HepG2 (cell line): ENCODE measurements around the gene HSD3B7. TPM values are rescaled to one million over a fixed set of nuclear protein-coding genes. Genes with fewer than 3 reads are reported as not detected.

Experiments
- ATF7 ChIP-seq, 2 experiments: fragments of 450-650 bp in 1 of 2; sonication (generic) in 1 of 2; formaldehyde crosslinking in 1 of 2; IDR thresholded peaks; 2 replicates each; pipeline versions ENCODE4 v1.4.0 to v1.6.1; 2016 to 2020; ENCODE audit warnings: antibody characterized with exemption in 1 of 2, mild to moderate bottlenecking in 1 of 2, missing genetic modification reagents in 1 of 2
- HINFP ChIP-seq: sonication (generic); formaldehyde crosslinking; IDR thresholded peaks from 2 replicates; pipeline ENCODE4 v1.4.0; 2020; ENCODE audit warnings: low read depth, mild to moderate bottlenecking, missing genetic modification reagents
- HOXA3 ChIP-seq: sonication (generic); formaldehyde crosslinking; IDR thresholded peaks from 2 replicates; pipeline ENCODE4 v1.5.0; 2020; ENCODE audit warnings: missing genetic modification reagents
- JUNB ChIP-seq: sonication (generic); formaldehyde crosslinking; IDR thresholded peaks from 2 replicates; pipeline ENCODE4 v1.8.0; 2022; ENCODE audit warnings: missing genetic modification reagents, mild to moderate bottlenecking, borderline replicate concordance
- KMT2A ChIP-seq: sonication (generic); formaldehyde crosslinking; IDR thresholded peaks from 2 replicates; pipeline ENCODE4 v1.4.0; 2020; ENCODE audit warnings: missing genetic modification reagents
- MBNL3 ChIP-seq: fragments of 250-450 bp; sonication (Bioruptor Pico); conservative IDR thresholded peaks from 2 replicates; pipeline ENCODE4 v1.8.0; 2022; ENCODE audit warnings: mild to moderate bottlenecking, inconsistent platforms
- NR0B2 ChIP-seq: sonication (generic); formaldehyde crosslinking; IDR thresholded peaks from 2 replicates; pipeline ENCODE4 v1.4.0; 2020; ENCODE audit warnings: mild to moderate bottlenecking, missing genetic modification reagents
- PLSCR1 ChIP-seq: sonication (generic); formaldehyde crosslinking; IDR thresholded peaks from 2 replicates; pipeline ENCODE4 v1.5.0; 2020; ENCODE audit warnings: missing genetic modification reagents, mild to moderate bottlenecking, borderline replicate concordance
- POLR2AphosphoS2 ChIP-seq: IDR thresholded peaks from 2 replicates; pipeline ENCODE4 v1.6.1; 2011; ENCODE audit warnings: low read depth, low read length, improper control_type of control experiment
- PREB ChIP-seq: sonication (generic); formaldehyde crosslinking; IDR thresholded peaks from 2 replicates; pipeline ENCODE4 v1.4.0; 2020; ENCODE audit warnings: missing genetic modification reagents
- SALL1 ChIP-seq: sonication (generic); formaldehyde crosslinking; IDR thresholded peaks from 2 replicates; pipeline ENCODE4 v1.8.0; 2022; ENCODE audit warnings: mild to moderate bottlenecking, missing genetic modification reagents
- SNAPC5 ChIP-seq: sonication (generic); formaldehyde crosslinking; IDR thresholded peaks from 2 replicates; pipeline ENCODE4 v1.8.1; 2023; ENCODE audit warnings: mild to moderate bottlenecking, missing genetic modification reagents, borderline replicate concordance
- ZBTB46 ChIP-seq: sonication (generic); formaldehyde crosslinking; IDR thresholded peaks from 2 replicates; pipeline ENCODE4 v1.4.0; 2020; ENCODE audit warnings: mild to moderate bottlenecking, missing genetic modification reagents, borderline replicate concordance
- ZNF567 ChIP-seq: sonication (generic); formaldehyde crosslinking; IDR thresholded peaks from 2 replicates; pipeline ENCODE4 v1.8.1; 2023; ENCODE audit warnings: mild to moderate bottlenecking, missing genetic modification reagents, borderline replicate concordance
- ZNF580 ChIP-seq: IDR thresholded peaks from 2 replicates; pipeline ENCODE4 v1.6.1; 2016; ENCODE audit warnings: low read depth, borderline replicate concordance
- ZNF704 ChIP-seq: sonication (generic); formaldehyde crosslinking; IDR thresholded peaks from 2 replicates; pipeline ENCODE4 v1.8.1; 2023; ENCODE audit warnings: mild to moderate bottlenecking, inconsistent platforms, moderate library complexity, missing genetic modification reagents, borderline replicate concordance
- ZNF766 ChIP-seq: sonication (generic); formaldehyde crosslinking; IDR thresholded peaks from 2 replicates; pipeline ENCODE4 v1.5.0; 2020; ENCODE audit warnings: missing genetic modification reagents, borderline replicate concordance
- ZNF772 ChIP-seq: sonication (generic); formaldehyde crosslinking; IDR thresholded peaks from 2 replicates; pipeline ENCODE4 v1.5.0; 2020; ENCODE audit warnings: mild to moderate bottlenecking, missing genetic modification reagents
- ZNF790 ChIP-seq: sonication (generic); formaldehyde crosslinking; IDR thresholded peaks from 2 replicates; pipeline ENCODE4 v1.8.0; 2022; ENCODE audit warnings: missing genetic modification reagents, mild to moderate bottlenecking, borderline replicate concordance
- ZNF878 ChIP-seq: sonication (generic); formaldehyde crosslinking; IDR thresholded peaks from 2 replicates; pipeline ENCODE4 v1.8.1; 2023; ENCODE audit warnings: mild to moderate bottlenecking, missing genetic modification reagents, moderate library complexity
- polyA plus RNA-seq, 8 experiments: library from polyadenylated mRNA; depleted of rRNA in 3 of 8; stranded (reverse) in 7 of 8; unstranded in 1 of 8; fragments of >200 nt; fragmentation: Illumina TruSeq in 4 of 8; extraction: Trizol in 4 of 8; gene quantifications; 2 replicates each; pipeline versions ENCODE4 v1.2.1 to v1.2.3, GENCODE V29; 2011 to 2016; ENCODE audit warnings: low read depth in 4 of 8, missing spikeins in 1 of 8, mixed read lengths in 1 of 8; ENCODE audit not compliant: insufficient read depth in 1 of 8
- total RNA-seq, 5 experiments: library from RNA; depleted of rRNA; stranded (reverse); fragments of >200 nt; fragmentation: Illumina TruSeq; extraction: Trizol; gene quantifications; 2 replicates each; pipeline ENCODE4 v1.2.3, GENCODE V29; 2016; ENCODE audit warnings: low read depth in 1 of 5

The HSD3B7 gene
- total and polyA plus RNA-seq, 2 of the 13 experiments (the other 11 are each of a cell fraction or from before 2014, with no cell fraction given): 32.9 to 69.7 TPM

- TF ChIP-seq ZNF580 (no peak; the same call in 1 of the 2 replicates), SNAPC5 (0 out of 2 replicates have a peak, but pooled peaks have one; percentile 23), ZBTB46 (CRISPR knock-in tag) (no peak), HINFP (CRISPR knock-in tag) (peak; percentile 42; the same call in 1 of the 2 replicates), KMT2A (peak; percentile 61; the same call in 1 of the 2 replicates), NR0B2 (peak; percentile 33; the same call in 1 of the 2 replicates), MBNL3 (no peak), ZNF567 (CRISPR knock-in tag) (no peak; the same call in 1 of the 2 replicates), ZNF878 (CRISPR knock-in tag) (no peak), ZNF766 (CRISPR knock-in tag) (no peak; the same call in 1 of the 2 replicates), ZNF790 (CRISPR knock-in tag) (no peak; the same call in 1 of the 2 replicates), POLR2AphosphoS2 (peak; percentile 5; the same call in 1 of the 2 replicates), ZNF704 (CRISPR knock-in tag) (no peak), PREB (no peak), ATF7 (IDR thresholded peaks at IDR 0.05) (no peak), ATF7 (CRISPR knock-in tag; IDR thresholded peaks at IDR 0.05) (no peak), SALL1 (CRISPR knock-in tag) (peak; percentile 42), HOXA3 (CRISPR knock-in tag) (peak; percentile 59), ZNF772 (CRISPR knock-in tag) (0 out of 2 replicates have a peak, but pooled peaks have one; percentile 44), PLSCR1 (CRISPR knock-in tag) (no peak), JUNB (no peak)
Measured at GRCh38 chr16:30957456-30958174, 27.4 kb upstream of the HSD3B7 start, which contains the start of gene SETD1A (continued).
